ENCODE measurements around the gene TPCN1.

- no peak for TF ChIP-seq EZH2 (IDR thresholded peaks at IDR 0.05; ENCODE audit: low read depth, unreplicated experiment)
- TF ChIP-seq CTCF (conservative IDR thresholded peaks at IDR 0.05; ENCODE audit: low read depth in 2 of 2) = no peak
- no peak for TF ChIP-seq POLR2AphosphoS5 (IDR thresholded peaks at IDR 0.05; ENCODE audit: low read depth)
- no peak for TF ChIP-seq EZH2phosphoT487 (IDR thresholded peaks at IDR 0.05; ENCODE audit: unreplicated experiment)
- no peak for TF ChIP-seq REST (IDR thresholded peaks at IDR 0.05; ENCODE audit: unreplicated experiment)
- no peak for TF ChIP-seq CREB1 (CRISPR knock-in tag; IDR thresholded peaks at IDR 0.05; ENCODE audit: low read depth)
- no peak for TF ChIP-seq ZNF331 (CRISPR knock-in tag; IDR thresholded peaks at IDR 0.05; ENCODE audit: low read depth)
- TF ChIP-seq STAT1 (IDR thresholded peaks at IDR 0.05; ENCODE audit: unreplicated experiment) = no peak
- TF ChIP-seq ZNF114 (CRISPR knock-in tag; IDR thresholded peaks at IDR 0.05) = no peak
- TF ChIP-seq ETS1 (IDR thresholded peaks at IDR 0.05) = no peak
- no peak for TF ChIP-seq ZNF462 (CRISPR knock-in tag; IDR thresholded peaks at IDR 0.05)
- no peak for TF ChIP-seq JUNB (IDR thresholded peaks at IDR 0.05; ENCODE audit: unreplicated experiment)
- TF ChIP-seq NANOG (IDR thresholded peaks at IDR 0.05; ENCODE audit: borderline replicate concordance) = no peak
These were observed 81.2 kb downstream of the TPCN1 start for GRCh38 chr12:113302466-113302865.
